Eye (tissue), 1 donor: ENCODE results near the gene RAB27B.
A peak's percentile ranks its signal among the peaks of the same experiment; 100 is the strongest.
"Not testable (repeated sequence)": the region's sequence is repeated elsewhere in the genome, so short reads cannot be mapped to it uniquely, and the experiment has no call there.

ENCODE experiments used
- DNase-seq: peaks from one replicate; pipeline ENCODE4 v3.0.0-alpha.2; 2015

The RAB27B gene

GRCh38 chr18:54828281-54828881, at the start of gene RAB27B:
RAB27B (plus strand) TSS chr18:54828477; CDS start chr18:54877586, 49,109 bp downstream.
- peak; percentile 86 for DNase-seq

- DNase-seq = no peak
These were observed 47.9 kb upstream of the RAB27B start for GRCh38 chr18:54780285-54780861.

- no peak for DNase-seq
These were observed 47.3 kb upstream of the RAB27B start for GRCh38 chr18:54780970-54781369.

- no peak for DNase-seq
These were observed 45.1 kb upstream of the RAB27B start for GRCh38 chr18:54783139-54783538.

- no peak for DNase-seq
These were observed 42.1 kb upstream of the RAB27B start for GRCh38 chr18:54786206-54786605.

- peak; percentile 1 for DNase-seq
These were observed 41.2 kb upstream of the RAB27B start for GRCh38 chr18:54787121-54787520.

- DNase-seq = no peak
These were observed 40.7 kb upstream of the RAB27B start for GRCh38 chr18:54787616-54788015.

GRCh38 chr18:54790109-54790508, 38.2 kb upstream of the RAB27B start:
- DNase-seq = no peak

GRCh38 chr18:54791657-54792056, 36.6 kb upstream of the RAB27B start:
- no peak for DNase-seq

- DNase-seq = no peak
These were observed 36.2 kb upstream of the RAB27B start for GRCh38 chr18:54792079-54792478.

- no peak for DNase-seq
These were observed 33.5 kb upstream of the RAB27B start for GRCh38 chr18:54794823-54795222.

GRCh38 chr18:54798186-54798585, 30.1 kb upstream of the RAB27B start:
- DNase-seq = no peak

- no peak for DNase-seq
These were observed 26.9 kb upstream of the RAB27B start for GRCh38 chr18:54801374-54801773.

- DNase-seq = no peak
These were observed 26.1 kb upstream of the RAB27B start for GRCh38 chr18:54802178-54802577.

GRCh38 chr18:54802686-54803395, 25.4 kb upstream of the RAB27B start:
- no peak for DNase-seq

- DNase-seq = no peak
These were observed 22.5 kb upstream of the RAB27B start for GRCh38 chr18:54805571-54806334.

GRCh38 chr18:54806526-54806925, 21.8 kb upstream of the RAB27B start:
- no peak for DNase-seq

GRCh38 chr18:54807303-54807702, 21.0 kb upstream of the RAB27B start:
- DNase-seq = no peak

- not testable (repeated sequence) for DNase-seq
These were observed 17.6 kb upstream of the RAB27B start for GRCh38 chr18:54810662-54811061.

- DNase-seq = no peak
These were observed 15.4 kb upstream of the RAB27B start for GRCh38 chr18:54812885-54813284.

- no peak for DNase-seq
These were observed 15.0 kb upstream of the RAB27B start for GRCh38 chr18:54813305-54813704.

- DNase-seq = no peak
These were observed 14.2 kb upstream of the RAB27B start for GRCh38 chr18:54813977-54814565.

GRCh38 chr18:54815086-54815485, 13.2 kb upstream of the RAB27B start:
- no peak for DNase-seq
